H4 (cell line): ENCODE data around the gene LCNL1. TPM values are rescaled to one million over a fixed set of nuclear protein-coding genes. Genes with fewer than 3 reads are reported as not detected.

Experiments used
- total RNA-seq: library from RNA; depleted of rRNA; stranded (reverse); fragments of >200 nt; shearing (Covaris generic); gene quantifications from 2 replicates; pipeline ENCODE4 v1.2.3, GENCODE V29; 2014; rRNA removed

LCNL1 gene
- total RNA-seq, 1 experiment from 2014 or later, result not detected

Other genes starting within 250 kb of the LCNL1 start
- gene LCN10, start 240.1 kb upstream of the LCNL1 start, total RNA-seq, result not detected in 2 replicates
- not detected in 2 replicates for gene LCN6, start 234.5 kb upstream of the LCNL1 start, total RNA-seq
- gene LCN8, start 224.8 kb upstream of the LCNL1 start, total RNA-seq, result not detected in 2 replicates
- not detected in 2 replicates for gene LCN15, start 218.5 kb upstream of the LCNL1 start, total RNA-seq
- 87.0 and 93.0 TPM in 2 replicates for gene TMEM141, start 191.6 kb upstream of the LCNL1 start, total RNA-seq
- 0.47 TPM in 1 of 2 replicates, not detected in the other for gene CCDC183, start 186.7 kb upstream of the LCNL1 start, total RNA-seq
- 23.6 and 35.0 TPM in 2 replicates for gene RABL6, start 175.0 kb upstream of the LCNL1 start, total RNA-seq
- gene AJM1, start 140.5 kb upstream of the LCNL1 start, total RNA-seq, result 0.06 and 0.21 TPM in 2 replicates
- gene PHPT1, start 133.6 kb upstream of the LCNL1 start, total RNA-seq, result 100 and 119 TPM in 2 replicates
- gene MAMDC4, start 130.6 kb upstream of the LCNL1 start, total RNA-seq, result 0.12 and 0.15 TPM in 2 replicates
- gene EDF1, start 116.7 kb upstream of the LCNL1 start, total RNA-seq, result 458 and 510 TPM in 2 replicates
- gene TRAF2, start 96.5 kb upstream of the LCNL1 start, total RNA-seq, result 8.1 and 11.3 TPM in 2 replicates
- 56.2 and 83.0 TPM in 2 replicates for gene FBXW5, start 38.3 kb upstream of the LCNL1 start, total RNA-seq
- gene C8G, start 37.8 kb upstream of the LCNL1 start, total RNA-seq, result not detected in 2 replicates
- gene LCN12, start 30.7 kb upstream of the LCNL1 start, total RNA-seq, result not detected in 2 replicates
- gene PTGDS, start 5.5 kb upstream of the LCNL1 start, total RNA-seq, result not detected in 2 replicates
- 32.0 and 41.3 TPM in 2 replicates for gene PAXX, start 9.4 kb downstream of the LCNL1 start, total RNA-seq
- 0.64 TPM in 1 of 2 replicates, not detected in the other for gene CLIC3, start 13.6 kb downstream of the LCNL1 start, total RNA-seq
- gene ABCA2, start 45.2 kb downstream of the LCNL1 start, total RNA-seq, result 4.9 and 22.4 TPM in 2 replicates
- gene FUT7, start 49.1 kb downstream of the LCNL1 start, total RNA-seq, result not detected in 2 replicates
- 1.2 and 4.1 TPM in 2 replicates for gene NPDC1, start 63.2 kb downstream of the LCNL1 start, total RNA-seq
- gene ENTPD2, start 71.1 kb downstream of the LCNL1 start, total RNA-seq, result not detected in 2 replicates
- 5.9 and 12.4 TPM in 2 replicates for gene SAPCD2, start 87.6 kb downstream of the LCNL1 start, total RNA-seq
- 6.6 and 7.4 TPM in 2 replicates for gene UAP1L1, start 94.5 kb downstream of the LCNL1 start, total RNA-seq
- 38.6 and 62.6 TPM in 2 replicates for gene MAN1B1, start 104.0 kb downstream of the LCNL1 start, total RNA-seq
- gene DPP7, start 131.7 kb downstream of the LCNL1 start, total RNA-seq, result 34.8 and 52.2 TPM in 2 replicates
- not detected in 2 replicates for gene GRIN1, start 156.2 kb downstream of the LCNL1 start, total RNA-seq
- 0.10 and 0.12 TPM in 2 replicates for gene LRRC26, start 187.1 kb downstream of the LCNL1 start, total RNA-seq
- gene TMEM210, start 189.1 kb downstream of the LCNL1 start, total RNA-seq, result not detected in 2 replicates
- 8.2 and 13.4 TPM in 2 replicates for gene ANAPC2, start 205.6 kb downstream of the LCNL1 start, total RNA-seq
- 71.6 and 91.9 TPM in 2 replicates for gene SSNA1, start 205.7 kb downstream of the LCNL1 start, total RNA-seq
- gene TPRN, start 217.7 kb downstream of the LCNL1 start, total RNA-seq, result 1.2 and 3.4 TPM in 2 replicates
- 63.4 and 69.8 TPM in 2 replicates for gene TMEM203, start 222.7 kb downstream of the LCNL1 start, total RNA-seq
- gene NDOR1, start 222.7 kb downstream of the LCNL1 start, total RNA-seq, result 4.0 and 4.9 TPM in 2 replicates
- 0.31 TPM in 1 of 2 replicates, not detected in the other for gene RNF208, start 239.2 kb downstream of the LCNL1 start, total RNA-seq
- 0.14 and 0.37 TPM in 2 replicates for gene CYSRT1, start 242.2 kb downstream of the LCNL1 start, total RNA-seq
- gene RNF224, start 244.5 kb downstream of the LCNL1 start, total RNA-seq, result not detected in 2 replicates
- gene SLC34A3, start 247.9 kb downstream of the LCNL1 start, total RNA-seq, result not detected in 2 replicates